Activated T-helper 17 cell treated with anti-CD3 and anti-CD28 coated beads, Interleukin-2, amount 50 U/mL, for 72 hours (primary cell): ENCODE measurements around the gene GK2. TPM values are rescaled to one million over a fixed set of nuclear protein-coding genes. Genes with fewer than 3 reads are reported as not detected.

Source experiments
- ATAC-seq: fragments of 150-1000 bp; cut with Tn5 transposase; replicated peaks from 2 replicates; pipeline ENCODE4 v1.10.0; 2021; ENCODE audit warnings: mild to moderate bottlenecking, moderate library complexity
- H3K27ac Mint-ChIP-seq: one replicate; pipeline ENCODE4 v1.8.0; 2022; ENCODE audit warnings: mixed read lengths
- H3K27me3 Mint-ChIP-seq: one replicate; pipeline ENCODE4 v1.8.0; 2022; ENCODE audit warnings: mixed read lengths
- H3K36me3 Mint-ChIP-seq: one replicate; pipeline ENCODE4 v1.8.0; 2022; ENCODE audit warnings: low read depth, mild to moderate bottlenecking, mixed read lengths
- H3K4me1 Mint-ChIP-seq: one replicate; pipeline ENCODE4 v1.8.0; 2022; ENCODE audit warnings: mixed read lengths
- H3K4me3 Mint-ChIP-seq: one replicate; pipeline ENCODE4 v1.8.0; 2022; ENCODE audit warnings: mild to moderate bottlenecking, mixed read lengths
- H3K9me3 Mint-ChIP-seq: one replicate; pipeline ENCODE4 v1.8.0; 2022; ENCODE audit warnings: mixed read lengths
- total RNA-seq, 2 donors: library from RNA; stranded (reverse); gene quantifications; one replicate each; pipeline ENCODE4 v1.2.3, GENCODE V29; 2022

The GK2 gene
- total RNA-seq, 2 donors from 2014 or later: not detected

- Mint-ChIP-seq H3K9me3 (no peaks in the 10 kb centered on the region), H3K27ac (no peak overlapping the region), H3K27me3 (no peaks in the 10 kb centered on the region), H3K36me3 (no peaks in the 10 kb centered on the region), H3K4me1 (no peaks in the 10 kb centered on the region), H3K4me3 (no peak overlapping the region)
- ATAC-seq: no peak
Measured at GRCh38 chr4:79358438-79358837, 49.6 kb downstream of the GK2 start.

GRCh38 chr4:79357365-79357764 lies 50.7 kb downstream of the GK2 start:
- Mint-ChIP-seq H3K27me3 (no peaks in the 10 kb centered on the region), H3K4me3 (no peak overlapping the region), H3K9me3 (no peaks in the 10 kb centered on the region), H3K4me1 (no peaks in the 10 kb centered on the region), H3K36me3 (no peaks in the 10 kb centered on the region), H3K27ac (no peak overlapping the region)
- ATAC-seq: no peak

Other genes with a start within 250 kb of the GK2 start
- gene NAA11, start 82.2 kb downstream of the GK2 start, total RNA-seq: not detected